ENCODE results near the gene RPL22. TPM values are rescaled to one million over a fixed set of nuclear protein-coding genes. Genes with fewer than 3 reads are reported as not detected.

RPL22 gene
- polyA plus RNA-seq, 6 donors from 2014 or later: 148 to 237 (median 187) TPM

DNA sequence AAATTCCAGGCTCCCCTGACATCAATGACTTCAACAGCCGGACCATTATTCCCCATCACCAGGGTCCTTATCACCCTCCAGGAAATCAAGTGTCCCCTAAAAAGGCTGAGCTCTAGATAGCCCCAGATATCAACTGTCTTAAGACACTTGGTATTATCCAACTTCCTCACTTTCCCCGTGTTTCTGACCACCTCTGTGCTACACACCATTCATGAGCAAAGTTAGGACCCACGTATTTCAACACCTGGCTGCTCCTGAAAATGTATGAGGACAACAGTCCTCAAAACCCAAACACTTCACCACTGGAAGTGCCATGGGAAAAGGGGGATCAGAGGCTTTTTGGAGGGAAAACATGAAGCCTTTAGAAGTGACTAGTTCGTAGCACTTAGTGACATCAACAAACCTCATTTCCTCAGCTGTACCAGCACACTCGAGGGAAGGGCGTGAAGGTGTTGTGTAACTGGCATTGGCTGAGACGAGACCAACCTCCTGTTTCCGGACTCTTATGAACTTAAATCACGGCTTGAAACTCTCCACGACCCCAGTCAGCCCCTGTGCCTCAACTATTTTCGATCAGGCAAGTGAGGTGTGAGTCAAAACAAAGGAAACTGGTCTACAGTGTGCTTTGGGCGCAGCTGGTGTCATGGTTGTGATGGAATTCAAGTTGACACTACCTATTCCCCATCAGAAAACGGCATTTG is 15.2 kb downstream of the RPL22 start:
- Mint-ChIP-seq H3K27ac (no peak overlapping the region), H3K27me3 (peaks cover 4 to 15% (median 14%) of the 10 kb centered on the region in 3 donors), H3K4me1 (peaks cover 19 to 22% (median 19%) of the 10 kb centered on the region in 3 donors), H3K9me3 (peaks cover 0 to 1% (median 0%) of the 10 kb centered on the region in 7 donors), H3K36me3 (peaks cover 12 to 13% of the 10 kb centered on the region in 2 donors), H3K4me3 (no peak overlapping the region)
- ATAC-seq (ENCODE audit: low read depth in 2 of 2): no peak
- DNase-seq: no peak

DNA sequence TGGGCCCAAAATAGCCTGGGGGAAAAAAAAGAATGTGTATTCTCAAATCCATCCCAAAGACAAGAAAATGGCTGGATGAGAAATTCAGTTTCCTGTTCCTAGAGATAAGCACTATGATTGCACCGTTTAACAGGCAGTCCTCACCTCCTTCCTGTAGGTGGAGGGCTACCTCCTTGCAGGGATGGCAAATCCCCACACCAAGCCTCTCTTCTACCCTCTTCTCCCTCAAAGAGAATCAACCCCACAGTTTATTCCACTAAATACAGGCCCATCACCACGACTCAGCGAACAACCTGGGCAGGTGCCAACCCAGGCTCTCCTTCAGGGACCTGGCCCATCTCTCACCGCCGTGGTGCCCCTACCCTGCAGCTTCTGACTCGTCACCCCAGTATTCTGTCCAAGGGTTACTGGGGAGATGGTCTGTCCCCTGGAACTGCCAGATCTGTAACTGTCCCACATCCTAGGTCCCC is 15.8 kb downstream of the RPL22 start:
- H3K27ac Mint-ChIP-seq: no peak overlapping the region
- DNase-seq: no peak
- H3K27me3 Mint-ChIP-seq: peaks cover 4 to 22% (median 19%) of the 10 kb centered on the region in 3 donors
- H3K4me3 Mint-ChIP-seq: no peak overlapping the region
- peaks cover 0 to 1% (median 0%) of the 10 kb centered on the region in 7 donors for H3K9me3 Mint-ChIP-seq
- H3K36me3 Mint-ChIP-seq: peaks cover 7 to 8% of the 10 kb centered on the region in 2 donors
- peaks cover 19 to 22% (median 19%) of the 10 kb centered on the region in 3 donors for H3K4me1 Mint-ChIP-seq
- ATAC-seq (ENCODE audit: low read depth in 2 of 2): no peak

GRCh38 chr1:6181347-6181770 is 18.0 kb downstream of the RPL22 start:
- DNase-seq: no peak
- Mint-ChIP-seq H3K27ac (peak overlapping the region in 2 of 6 donors; percentile 58 to 68), H3K4me3 (peak overlapping the region; percentile 17 to 82 (median 76)), H3K36me3 (peaks cover 5 to 9% of the 10 kb centered on the region in 2 donors), H3K4me1 (peaks cover 24 to 27% (median 26%) of the 10 kb centered on the region in 3 donors), H3K27me3 (peaks cover 12 to 40% (median 38%) of the 10 kb centered on the region in 3 donors), H3K9me3 (peaks cover 0 to 1% (median 0%) of the 10 kb centered on the region in 7 donors)
- ATAC-seq (ENCODE audit: low read depth in 2 of 2): no peak

GRCh38 chr1:6180707-6181311 is 18.6 kb downstream of the RPL22 start:
- DNase-seq (no peak), ATAC-seq (ENCODE audit: low read depth in 2 of 2) (peak; percentile 38 to 49)
- Mint-ChIP-seq H3K36me3 (peaks cover 2 to 8% of the 10 kb centered on the region in 2 donors), H3K4me3 (peak overlapping the region; percentile 17 to 82 (median 76)), H3K27me3 (peaks cover 12 to 40% (median 38%) of the 10 kb centered on the region in 3 donors), H3K9me3 (peaks cover 0 to 1% (median 0%) of the 10 kb centered on the region in 7 donors), H3K4me1 (peaks cover 24 to 27% (median 26%) of the 10 kb centered on the region in 3 donors), H3K27ac (peak overlapping the region in 2 of 6 donors; percentile 58 to 68)

DNA sequence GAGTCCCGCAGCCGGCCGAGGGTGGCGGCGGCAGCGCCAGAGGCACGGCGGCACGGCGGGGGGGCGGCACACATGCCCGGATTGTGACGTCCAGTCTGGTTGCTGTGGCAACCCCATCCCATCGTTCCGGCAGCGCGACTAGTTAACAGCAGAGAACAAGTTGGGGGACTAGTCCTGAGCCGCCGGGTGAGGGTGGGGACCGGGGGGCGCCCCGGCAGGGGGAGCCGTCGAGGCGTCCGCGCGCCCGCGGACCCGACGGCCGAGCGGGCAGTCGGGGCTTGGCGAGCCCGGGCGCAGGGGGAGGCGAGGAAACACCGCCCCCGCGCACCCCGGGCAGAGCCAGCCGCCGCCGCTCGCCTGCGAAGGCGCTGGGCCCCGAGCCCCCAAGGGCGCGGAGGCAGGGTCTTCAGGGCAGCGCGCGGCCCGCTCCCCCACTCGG is 19.1 kb downstream of the RPL22 start, which contains the start of gene CHD5:
Gene CHD5, minus strand, starts transcription at position 54 of the 439 bp plus-strand sequence. CDS start 298 bp downstream, outside the sequence.
- DNase-seq: peak; percentile 14
- ATAC-seq (ENCODE audit: low read depth in 2 of 2): peak; percentile 37 to 47
- Mint-ChIP-seq H3K36me3 (peaks cover 0 to 8% of the 10 kb centered on the region in 2 donors), H3K4me1 (peaks cover 24 to 27% (median 26%) of the 10 kb centered on the region in 3 donors), H3K4me3 (peak within 1 kb of the TSS; percentile 51 to 82 (median 76)), H3K9me3 (peaks cover 0 to 1% (median 0%) of the 10 kb centered on the region in 7 donors), H3K27me3 (peaks cover 12 to 40% (median 38%) of the 10 kb centered on the region in 3 donors), H3K27ac (peak within 1 kb of the TSS in 2 of 6 donors; percentile 58 to 68)

- Mint-ChIP-seq H3K9me3 (peaks cover 0 to 1% (median 0%) of the 10 kb centered on the region in 7 donors), H3K27me3 (peaks cover 12 to 40% (median 38%) of the 10 kb centered on the region in 3 donors), H3K4me1 (peaks cover 24 to 27% (median 26%) of the 10 kb centered on the region in 3 donors), H3K36me3 (peaks cover 0 to 8% of the 10 kb centered on the region in 2 donors), H3K4me3 (peak overlapping the region in 1 of 8 donors; percentile 75), H3K27ac (no peak overlapping the region)
- peak in 1 of 2 donors; percentile 14 for ATAC-seq (ENCODE audit: low read depth in 2 of 2)
- no peak for DNase-seq
Measured at GRCh38 chr1:6179564-6180175, 19.7 kb downstream of the RPL22 start.

DNA sequence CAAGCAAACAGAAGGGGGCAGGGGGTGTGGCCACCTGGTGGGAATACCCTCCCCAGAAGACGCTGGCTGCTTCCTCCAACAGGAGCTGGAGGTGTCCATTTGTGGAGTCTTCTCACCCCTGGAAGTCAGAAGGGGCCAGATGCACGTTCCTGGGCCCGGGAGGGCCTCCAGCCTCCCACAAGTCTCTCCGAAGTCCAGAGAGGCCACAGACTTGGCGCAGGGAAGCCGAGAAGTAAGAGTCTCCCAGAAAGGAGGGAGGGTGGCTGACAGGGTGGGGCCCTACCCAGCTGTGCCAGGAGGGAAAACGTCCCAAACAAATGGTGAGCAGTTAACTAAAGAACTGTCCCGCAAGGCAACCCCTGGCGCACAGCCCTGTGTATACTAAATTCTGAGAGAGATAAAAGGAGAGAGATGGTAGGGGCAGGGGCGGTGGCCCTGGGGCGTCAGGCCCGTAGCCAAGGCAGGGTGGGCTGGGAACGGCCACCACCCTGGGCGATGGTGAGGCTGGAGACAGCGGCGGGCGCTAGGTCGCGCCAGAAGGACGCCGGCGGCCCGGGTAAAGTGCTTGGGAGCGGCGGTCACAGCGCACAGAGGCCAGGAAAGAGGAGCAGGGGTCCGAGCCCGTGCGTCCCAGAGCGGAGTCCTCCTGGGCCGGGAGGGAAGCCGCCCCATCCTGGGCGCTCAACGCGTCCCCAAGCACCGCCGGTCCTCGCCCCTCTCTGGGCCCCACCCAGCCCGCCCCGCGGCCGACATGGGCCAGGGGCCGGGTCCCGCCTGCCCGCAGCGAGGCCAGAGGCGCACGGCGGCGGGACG is 20.4 kb downstream of the RPL22 start:
- peak overlapping the region; percentile 51 to 82 (median 68) for H3K4me3 Mint-ChIP-seq
- peaks cover 0 to 1% (median 0%) of the 10 kb centered on the region in 7 donors for H3K9me3 Mint-ChIP-seq
- peaks cover 12 to 40% (median 38%) of the 10 kb centered on the region in 3 donors for H3K27me3 Mint-ChIP-seq
- peaks cover 0 to 8% of the 10 kb centered on the region in 2 donors for H3K36me3 Mint-ChIP-seq
- DNase-seq (no peak), ATAC-seq (ENCODE audit: low read depth in 2 of 2) (no peak)
- peaks cover 24 to 27% (median 26%) of the 10 kb centered on the region in 3 donors for H3K4me1 Mint-ChIP-seq
- H3K27ac Mint-ChIP-seq: no peak overlapping the region

- DNase-seq (no peak), ATAC-seq (ENCODE audit: low read depth in 2 of 2) (no peak)
- peak overlapping the region in 1 of 6 donors; percentile 8 for H3K27ac Mint-ChIP-seq
- H3K4me1 Mint-ChIP-seq: peaks cover 24 to 26% (median 24%) of the 10 kb centered on the region in 3 donors
- H3K9me3 Mint-ChIP-seq: peaks cover 0 to 1% (median 0%) of the 10 kb centered on the region in 7 donors
- peaks cover 12 to 40% (median 38%) of the 10 kb centered on the region in 3 donors for H3K27me3 Mint-ChIP-seq
- peak overlapping the region in 6 of 8 donors; percentile 29 to 84 (median 57) for H3K4me3 Mint-ChIP-seq
- H3K36me3 Mint-ChIP-seq: peaks cover 0 to 8% of the 10 kb centered on the region in 2 donors
Measured at GRCh38 chr1:6177681-6178380, 21.6 kb downstream of the RPL22 start.

- Mint-ChIP-seq H3K4me1 (peaks cover 22 to 23% (median 23%) of the 10 kb centered on the region in 3 donors), H3K27ac (no peak overlapping the region), H3K27me3 (peaks cover 12 to 43% (median 36%) of the 10 kb centered on the region in 3 donors), H3K4me3 (no peak overlapping the region), H3K36me3 (peaks cover 0 to 8% of the 10 kb centered on the region in 2 donors), H3K9me3 (peaks cover 0 to 1% (median 0%) of the 10 kb centered on the region in 7 donors)
- ATAC-seq (ENCODE audit: low read depth in 2 of 2): no peak
- DNase-seq: no peak
Measured at GRCh38 chr1:6176779-6177178, 22.6 kb downstream of the RPL22 start.

- Mint-ChIP-seq H3K4me1 (peaks cover 9 to 11% (median 11%) of the 10 kb centered on the region in 3 donors), H3K4me3 (no peak overlapping the region), H3K27me3 (peaks cover 8 to 37% (median 31%) of the 10 kb centered on the region in 3 donors), H3K36me3 (peaks cover 0 to 8% of the 10 kb centered on the region in 2 donors), H3K9me3 (no peaks in the 10 kb centered on the region), H3K27ac (no peak overlapping the region)
- no peak for DNase-seq
- ATAC-seq (ENCODE audit: low read depth in 2 of 2): no peak
Measured at GRCh38 chr1:6175411-6175828, 24.0 kb downstream of the RPL22 start.

DNA sequence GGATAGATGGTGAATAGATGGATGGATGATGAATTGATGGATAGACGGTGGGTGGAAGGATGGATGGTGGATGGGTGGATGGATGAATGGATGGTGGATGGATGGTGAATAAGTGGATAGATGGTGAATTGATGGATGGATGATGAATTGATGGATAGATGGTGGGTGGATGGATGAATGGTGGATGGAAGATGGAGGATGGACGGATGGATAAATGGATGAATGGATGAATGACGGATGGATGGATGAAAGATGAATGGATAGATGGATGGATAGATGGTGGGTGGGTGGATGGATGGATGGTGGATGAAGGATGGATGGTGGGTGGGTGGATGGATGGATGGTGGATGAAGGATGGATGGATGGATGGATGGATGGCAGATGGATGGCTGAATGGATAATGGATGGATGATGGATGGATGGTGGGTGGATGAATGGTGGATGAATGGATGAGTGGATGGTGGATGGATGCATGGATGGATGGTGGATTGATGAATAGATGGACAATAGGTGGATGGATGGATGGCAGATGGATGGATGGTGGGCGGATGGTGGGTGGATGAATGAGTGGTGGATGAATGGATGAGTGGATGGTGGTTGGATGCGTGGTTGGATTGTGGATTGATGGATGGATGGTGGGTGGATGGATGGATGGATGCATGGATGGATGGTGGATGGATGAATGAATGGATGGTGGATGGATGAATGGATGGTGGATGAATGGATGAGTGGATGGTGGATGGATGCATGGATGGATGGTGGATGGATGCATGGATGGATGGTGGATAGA is 24.6 kb downstream of the RPL22 start:
- H3K27me3 Mint-ChIP-seq: peaks cover 8 to 41% (median 31%) of the 10 kb centered on the region in 3 donors
- H3K27ac Mint-ChIP-seq: no peak overlapping the region
- no peaks in the 10 kb centered on the region for H3K9me3 Mint-ChIP-seq
- ATAC-seq (ENCODE audit: low read depth in 2 of 2) (no peak), DNase-seq (no peak)
- no peak overlapping the region for H3K4me3 Mint-ChIP-seq
- peaks cover 0 to 8% of the 10 kb centered on the region in 2 donors for H3K36me3 Mint-ChIP-seq
- peaks cover 9 to 11% (median 11%) of the 10 kb centered on the region in 3 donors for H3K4me1 Mint-ChIP-seq

Data from naive B cell (primary cell).